ENCODE results near the gene CAPN11. TPM values are rescaled to one million over a fixed set of nuclear protein-coding genes. Genes with fewer than 3 reads are reported as not detected.

Gene CAPN11
- total and polyA plus RNA-seq, 8 donors: 0.15 to 0.19 (median 0.18) TPM; not detected in 5

DNA sequence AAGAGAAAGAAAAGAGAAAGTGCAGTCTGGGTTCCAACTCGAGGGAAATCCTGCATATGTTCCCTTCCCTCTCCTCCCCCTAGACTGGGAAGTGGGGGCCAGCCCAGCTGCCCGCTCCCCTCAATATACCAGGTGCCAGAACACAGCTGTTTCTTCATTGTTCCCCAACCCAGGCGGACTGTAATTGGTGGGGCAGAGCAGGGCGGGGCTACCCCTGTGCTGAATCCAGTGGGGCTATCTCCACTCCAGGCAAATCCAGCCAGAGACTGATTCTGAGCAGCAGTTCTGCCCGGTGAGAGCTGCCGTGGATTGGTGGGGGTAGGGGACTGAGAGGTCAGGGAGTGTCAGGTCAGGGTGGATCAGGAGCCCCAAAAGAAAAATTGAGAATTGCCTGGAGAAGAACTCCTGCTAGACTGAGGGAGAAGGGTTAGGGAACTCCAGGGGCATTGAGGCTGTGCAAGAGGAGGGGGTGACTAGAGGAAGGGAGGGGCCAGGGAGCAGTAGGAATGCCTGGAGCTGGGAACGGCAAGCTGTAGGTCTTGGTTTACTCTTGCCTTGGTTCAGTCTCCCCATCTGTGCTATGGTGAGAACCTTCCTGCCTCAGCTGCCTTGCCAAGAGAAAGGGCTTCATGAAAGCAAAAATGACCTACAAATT lies 58.2 kb downstream of the CAPN11 start, which contains the start of gene MYMX:
Gene MYMX (plus strand): TSS at position 250 of the 655 bp plus-strand sequence. CDS start 546 bp downstream, outside the sequence.
- Histone ChIP-seq H3K27me3 (no peaks in the 10 kb centered on the region), H3K9me3 (no peaks in the 10 kb centered on the region), H3K36me3 (no peaks in the 10 kb centered on the region), H3K27ac (peak within 1 kb of the TSS; percentile 92 to 99 (median 95)), H3K4me1 (peaks cover 55 to 60% (median 58%) of the 10 kb centered on the region in 4 donors), H3K4me3 (peak within 1 kb of the TSS in 3 of 4 donors; percentile 8 to 64 (median 13))
- peak; percentile 59 to 77 for DNase-seq
- intact Hi-C loops (cut with DNase I; ENCODE audit: low total_unique reads): no loop called here
- 15 to 25% (median 23%) methylated on average over 7 of the region's 7 CpGs for WGBS, 5 donors
- TF ChIP-seq POLR2AphosphoS5 (IDR thresholded peaks at IDR 0.05): peak in 1 of 3 donors; percentile 7
- TF ChIP-seq, protein P1, sequence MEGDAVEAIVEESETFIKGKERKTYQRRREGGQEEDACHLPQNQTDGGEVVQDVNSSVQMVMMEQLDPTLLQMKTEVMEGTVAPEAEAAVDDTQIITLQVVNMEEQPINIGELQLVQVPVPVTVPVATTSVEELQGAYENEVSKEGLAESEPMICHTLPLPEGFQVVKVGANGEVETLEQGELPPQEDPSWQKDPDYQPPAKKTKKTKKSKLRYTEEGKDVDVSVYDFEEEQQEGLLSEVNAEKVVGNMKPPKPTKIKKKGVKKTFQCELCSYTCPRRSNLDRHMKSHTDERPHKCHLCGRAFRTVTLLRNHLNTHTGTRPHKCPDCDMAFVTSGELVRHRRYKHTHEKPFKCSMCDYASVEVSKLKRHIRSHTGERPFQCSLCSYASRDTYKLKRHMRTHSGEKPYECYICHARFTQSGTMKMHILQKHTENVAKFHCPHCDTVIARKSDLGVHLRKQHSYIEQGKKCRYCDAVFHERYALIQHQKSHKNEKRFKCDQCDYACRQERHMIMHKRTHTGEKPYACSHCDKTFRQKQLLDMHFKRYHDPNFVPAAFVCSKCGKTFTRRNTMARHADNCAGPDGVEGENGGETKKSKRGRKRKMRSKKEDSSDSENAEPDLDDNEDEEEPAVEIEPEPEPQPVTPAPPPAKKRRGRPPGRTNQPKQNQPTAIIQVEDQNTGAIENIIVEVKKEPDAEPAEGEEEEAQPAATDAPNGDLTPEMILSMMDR (IDR thresholded peaks at IDR 0.05): no peak

DNA sequence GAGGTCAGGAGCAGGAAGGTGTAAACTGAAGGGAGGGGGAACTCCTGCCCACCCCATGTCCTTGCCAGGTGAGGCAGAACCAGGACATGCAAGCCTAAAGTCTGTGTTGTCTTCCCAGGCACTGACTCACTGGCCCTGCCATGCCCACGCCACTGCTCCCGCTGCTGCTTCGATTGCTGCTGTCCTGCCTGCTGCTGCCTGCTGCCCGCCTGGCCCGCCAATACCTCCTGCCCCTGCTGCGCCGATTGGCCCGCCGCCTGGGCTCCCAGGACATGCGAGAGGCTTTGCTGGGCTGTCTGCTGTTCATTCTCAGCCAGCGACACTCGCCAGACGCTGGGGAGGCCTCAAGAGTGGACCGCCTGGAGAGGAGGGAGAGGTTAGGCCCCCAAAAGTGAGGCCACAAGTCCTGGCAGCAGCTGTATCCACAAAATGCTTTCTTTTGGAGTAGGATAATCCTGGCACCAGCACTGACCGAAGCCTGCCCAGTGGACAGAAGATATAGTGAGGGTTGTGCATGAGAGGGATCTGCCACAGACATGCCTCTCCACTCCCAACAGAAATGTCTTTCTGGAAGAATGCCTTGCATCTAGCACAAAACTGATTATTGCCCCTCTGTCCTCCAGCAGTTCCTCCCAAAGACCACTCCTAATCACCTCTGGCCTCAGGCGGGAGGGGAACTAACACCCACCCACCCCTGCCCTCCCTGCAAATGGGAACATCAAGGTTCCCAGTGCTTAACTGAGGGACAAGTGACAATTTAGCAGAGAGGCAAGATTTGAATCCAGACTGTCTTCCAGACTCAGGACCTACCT lies 58.9 kb downstream of the CAPN11 start:
- H3K27me3 ChIP-seq: no peaks in the 10 kb centered on the region
- no peaks in the 10 kb centered on the region for H3K36me3 ChIP-seq
- H3K9me3 ChIP-seq: no peaks in the 10 kb centered on the region
- intact Hi-C loops (cut with DNase I; ENCODE audit: low total_unique reads): no loop called here
- H3K27ac ChIP-seq: peak overlapping the region; percentile 92 to 99 (median 95)
- TF ChIP-seq EP300 (IDR thresholded peaks at IDR 0.05) (no peak), POLR2A (IDR thresholded peaks at IDR 0.05) (no peak), POLR2AphosphoS5 (IDR thresholded peaks at IDR 0.05) (peak in 2 of 3 donors; percentile 51 to 66)
- TF ChIP-seq, protein P1 (IDR thresholded peaks at IDR 0.05): no peak
- peak overlapping the region in 2 of 4 donors; percentile 13 to 64 for H3K4me3 ChIP-seq
- 19 to 43% (median 27%) methylated on average over 13 to 16 of the region's 16 CpGs for WGBS, 5 donors
- H3K4me1 ChIP-seq: peaks cover 62 to 68% (median 65%) of the 10 kb centered on the region in 4 donors
- DNase-seq: peak; percentile 74 to 80

DNA sequence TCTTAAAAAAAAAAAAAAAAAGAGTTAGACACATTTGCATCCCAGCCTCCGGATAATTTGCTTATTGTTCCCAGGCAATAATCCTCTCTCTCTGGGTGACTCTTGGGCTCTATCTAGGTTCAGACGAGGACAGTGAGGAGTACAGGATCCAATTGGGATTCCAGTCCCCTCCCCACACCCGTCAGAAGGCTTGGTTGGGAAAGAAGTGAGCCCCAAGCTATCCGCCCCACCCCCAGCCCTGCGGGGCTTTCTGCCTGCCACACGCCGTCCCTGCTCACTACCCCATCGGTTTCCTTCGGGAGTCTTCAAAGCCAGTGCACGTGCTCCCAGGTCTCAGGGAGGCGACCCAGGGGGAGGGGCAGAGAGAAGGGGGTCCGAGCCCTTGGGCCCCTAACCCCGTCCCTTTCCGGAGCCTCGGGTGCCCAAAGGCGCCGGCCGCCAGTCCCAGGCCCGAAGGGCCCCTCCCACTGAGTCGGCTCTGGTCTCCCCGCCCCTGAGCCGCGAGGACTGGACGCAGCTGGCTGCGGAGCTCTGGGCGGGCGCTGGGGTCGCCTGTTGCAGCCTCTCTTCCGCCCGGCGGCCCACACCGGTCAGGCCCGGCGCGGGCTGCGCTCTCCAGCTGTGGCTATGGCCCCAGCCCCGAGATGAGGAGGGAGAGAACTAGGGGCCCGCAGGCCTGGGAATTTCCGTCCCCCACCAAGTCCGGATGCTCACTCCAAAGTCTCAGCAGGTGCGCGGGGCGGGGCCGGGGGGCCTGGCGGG lies 60.6 kb downstream of the CAPN11 start:
- H3K9me3 ChIP-seq: no peaks in the 10 kb centered on the region
- H3K36me3 ChIP-seq: no peaks in the 10 kb centered on the region
- H3K4me3 ChIP-seq: peak overlapping the region; percentile 49 to 64 (median 62)
- H3K27me3 ChIP-seq: no peaks in the 10 kb centered on the region
- 1 to 8% (median 1%) methylated on average over 17 to 45 of the region's 45 CpGs for WGBS, 5 donors
- TF ChIP-seq POLR2AphosphoS5 (IDR thresholded peaks at IDR 0.05) (peak; percentile 49 to 87 (median 82)), EP300 (IDR thresholded peaks at IDR 0.05) (no peak), POLR2A (IDR thresholded peaks at IDR 0.05) (peak in 1 of 4 donors; percentile 53)
- TF ChIP-seq, protein P1 (IDR thresholded peaks at IDR 0.05): no peak
- peak; percentile 88 to 96 for DNase-seq
- peaks cover 73 to 82% (median 79%) of the 10 kb centered on the region in 4 donors for H3K4me1 ChIP-seq
- intact Hi-C loops (cut with DNase I; ENCODE audit: low total_unique reads): no loop called here
- peak overlapping the region; percentile 92 to 99 (median 95) for H3K27ac ChIP-seq

Data from stomach (tissue), 9 donors.